ENCODE data around the gene PITPNC1.
"Not testable (repeated sequence)": the region's sequence is repeated elsewhere in the genome, so short reads cannot be mapped to it uniquely, and the experiment has no call there.

PITPNC1 gene

GRCh38 chr17:67646472-67646871 is 269.4 kb downstream of the PITPNC1 start:
- Histone ChIP-seq H3K27ac (ENCODE audit: low read length) (peak overlapping the region; percentile 91; the same call in 1 of the 2 replicates), H3K79me2 (ENCODE audit: low read length) (no peaks in the 10 kb centered on the region), H3K4me2 (ENCODE audit: low read depth, low read length) (no peak overlapping the region), H4K20me1 (ENCODE audit: insufficient read depth, low read length) (no peaks in the 10 kb centered on the region), H3F3A (ENCODE audit: insufficient read depth, low read length) (peaks cover 48% of the 10 kb centered on the region), H3K9me3 (replicated peaks; ENCODE audit: insufficient read depth, low read length) (no peaks in the 10 kb centered on the region), H3K36me3 (replicated peaks; ENCODE audit: insufficient read depth, low read length) (no peaks in the 10 kb centered on the region), H3K4me3 (ENCODE audit: low read length) (no peak overlapping the region), H3K9ac (ENCODE audit: low read length) (no peak overlapping the region), H3K4me1 (ENCODE audit: low read length) (peaks cover 45% of the 10 kb centered on the region), H3K9me2 (replicated peaks; ENCODE audit: insufficient read depth, low read length) (no peaks in the 10 kb centered on the region), H3K27me3 (replicated peaks; ENCODE audit: insufficient read depth, low read length) (no peaks in the 10 kb centered on the region), H2AFZ (ENCODE audit: low read length) (no peak overlapping the region)
- no peak for DNase-seq
- TF ChIP-seq, protein P1, sequence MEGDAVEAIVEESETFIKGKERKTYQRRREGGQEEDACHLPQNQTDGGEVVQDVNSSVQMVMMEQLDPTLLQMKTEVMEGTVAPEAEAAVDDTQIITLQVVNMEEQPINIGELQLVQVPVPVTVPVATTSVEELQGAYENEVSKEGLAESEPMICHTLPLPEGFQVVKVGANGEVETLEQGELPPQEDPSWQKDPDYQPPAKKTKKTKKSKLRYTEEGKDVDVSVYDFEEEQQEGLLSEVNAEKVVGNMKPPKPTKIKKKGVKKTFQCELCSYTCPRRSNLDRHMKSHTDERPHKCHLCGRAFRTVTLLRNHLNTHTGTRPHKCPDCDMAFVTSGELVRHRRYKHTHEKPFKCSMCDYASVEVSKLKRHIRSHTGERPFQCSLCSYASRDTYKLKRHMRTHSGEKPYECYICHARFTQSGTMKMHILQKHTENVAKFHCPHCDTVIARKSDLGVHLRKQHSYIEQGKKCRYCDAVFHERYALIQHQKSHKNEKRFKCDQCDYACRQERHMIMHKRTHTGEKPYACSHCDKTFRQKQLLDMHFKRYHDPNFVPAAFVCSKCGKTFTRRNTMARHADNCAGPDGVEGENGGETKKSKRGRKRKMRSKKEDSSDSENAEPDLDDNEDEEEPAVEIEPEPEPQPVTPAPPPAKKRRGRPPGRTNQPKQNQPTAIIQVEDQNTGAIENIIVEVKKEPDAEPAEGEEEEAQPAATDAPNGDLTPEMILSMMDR (IDR thresholded peaks at IDR 0.05; ENCODE audit: low read length) = no peak
- TF ChIP-seq EZH2phosphoT487 (IDR thresholded peaks at IDR 0.05; ENCODE audit: low read length) = no peak
- TF ChIP-seq EZH2 (optimal IDR thresholded peaks at IDR 0.05; ENCODE audit: low read depth, low read length) = no peak

GRCh38 chr17:67647482-67647881 is 270.4 kb downstream of the PITPNC1 start:
- Histone ChIP-seq H3K9ac (ENCODE audit: low read length) (peak overlapping the region; percentile 36; the same call in 1 of the 2 replicates), H3K4me1 (ENCODE audit: low read length) (peaks cover 55% of the 10 kb centered on the region), H2AFZ (ENCODE audit: low read length) (peak overlapping the region; percentile 22; the same call in 1 of the 2 replicates), H3K27ac (ENCODE audit: low read length) (peak overlapping the region; percentile 91), H3K4me3 (ENCODE audit: low read length) (no peak overlapping the region), H3K9me3 (replicated peaks; ENCODE audit: insufficient read depth, low read length) (no peaks in the 10 kb centered on the region), H3K79me2 (ENCODE audit: low read length) (no peaks in the 10 kb centered on the region), H4K20me1 (ENCODE audit: insufficient read depth, low read length) (no peaks in the 10 kb centered on the region), H3F3A (ENCODE audit: insufficient read depth, low read length) (peaks cover 54% of the 10 kb centered on the region), H3K9me2 (replicated peaks; ENCODE audit: insufficient read depth, low read length) (no peaks in the 10 kb centered on the region), H3K27me3 (replicated peaks; ENCODE audit: insufficient read depth, low read length) (no peaks in the 10 kb centered on the region), H3K36me3 (replicated peaks; ENCODE audit: insufficient read depth, low read length) (no peaks in the 10 kb centered on the region), H3K4me2 (ENCODE audit: low read depth, low read length) (peak overlapping the region; percentile 31; the same call in 1 of the 2 replicates)
- DNase-seq = peak; percentile 85
- no peak for TF ChIP-seq EZH2 (optimal IDR thresholded peaks at IDR 0.05; ENCODE audit: low read depth, low read length)
- TF ChIP-seq, protein P1 (IDR thresholded peaks at IDR 0.05; ENCODE audit: low read length) = no peak
- no peak for TF ChIP-seq EZH2phosphoT487 (IDR thresholded peaks at IDR 0.05; ENCODE audit: low read length)

DNA sequence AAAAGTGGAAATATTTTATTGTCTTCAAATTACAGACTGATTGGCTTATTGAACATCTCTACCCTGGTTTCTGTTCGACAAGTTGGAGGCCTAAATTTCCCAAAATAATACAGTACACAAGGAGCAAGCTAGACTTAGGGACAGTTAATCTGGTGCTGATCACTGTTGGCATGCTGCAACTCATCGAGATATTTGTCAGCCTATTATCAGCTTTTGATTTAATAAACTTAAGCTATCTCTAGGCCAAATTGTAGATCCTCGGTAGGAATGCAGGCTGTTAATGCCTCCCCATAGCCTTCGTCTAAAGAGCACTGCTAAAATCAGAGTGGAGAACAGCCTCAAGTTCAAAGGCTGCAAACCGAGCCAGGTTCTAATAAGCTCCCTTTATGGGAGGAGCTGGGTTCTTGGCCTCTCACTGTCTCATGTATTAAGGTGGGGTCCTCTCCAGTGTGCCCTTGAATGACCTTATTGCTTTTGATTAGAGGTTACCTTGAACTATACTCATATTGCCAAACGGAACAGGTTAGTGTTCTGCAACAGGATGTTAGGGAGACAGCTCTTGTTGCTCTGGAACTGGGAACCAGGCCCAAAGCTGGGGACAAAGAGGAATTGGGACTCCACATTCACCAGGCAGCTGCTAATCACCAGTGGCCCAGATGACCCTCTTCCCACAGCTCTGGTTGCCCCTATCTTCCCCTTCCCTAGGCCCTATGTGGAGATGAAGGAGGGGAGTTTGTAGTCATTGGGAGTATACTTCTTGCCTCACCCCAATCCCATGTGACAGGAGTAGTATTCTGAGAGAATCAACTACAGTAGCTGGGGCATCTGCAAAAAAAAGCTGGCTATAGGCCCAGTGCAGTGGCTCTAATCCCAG is 271.2 kb downstream of the PITPNC1 start:
- Histone ChIP-seq H3K4me1 (ENCODE audit: low read length) (peaks cover 57% of the 10 kb centered on the region), H4K20me1 (ENCODE audit: insufficient read depth, low read length) (no peaks in the 10 kb centered on the region), H3F3A (ENCODE audit: insufficient read depth, low read length) (peaks cover 54% of the 10 kb centered on the region), H3K27me3 (replicated peaks; ENCODE audit: insufficient read depth, low read length) (no peaks in the 10 kb centered on the region), H3K27ac (ENCODE audit: low read length) (peak overlapping the region; percentile 91), H3K9me2 (replicated peaks; ENCODE audit: insufficient read depth, low read length) (no peaks in the 10 kb centered on the region), H2AFZ (ENCODE audit: low read length) (peak overlapping the region; percentile 22; the same call in 1 of the 2 replicates), H3K9me3 (replicated peaks; ENCODE audit: insufficient read depth, low read length) (no peaks in the 10 kb centered on the region), H3K4me3 (ENCODE audit: low read length) (no peak overlapping the region), H3K9ac (ENCODE audit: low read length) (peak overlapping the region; percentile 36; the same call in 1 of the 2 replicates), H3K79me2 (ENCODE audit: low read length) (no peaks in the 10 kb centered on the region), H3K4me2 (ENCODE audit: low read depth, low read length) (peak overlapping the region; percentile 31; the same call in 1 of the 2 replicates), H3K36me3 (replicated peaks; ENCODE audit: insufficient read depth, low read length) (no peaks in the 10 kb centered on the region)
- DNase-seq = no peak
- TF ChIP-seq, protein P1 (IDR thresholded peaks at IDR 0.05; ENCODE audit: low read length) = no peak
- TF ChIP-seq EZH2 (optimal IDR thresholded peaks at IDR 0.05; ENCODE audit: low read depth, low read length) = no peak
- no peak for TF ChIP-seq EZH2phosphoT487 (IDR thresholded peaks at IDR 0.05; ENCODE audit: low read length)

GRCh38 chr17:67648906-67649295 is 271.8 kb downstream of the PITPNC1 start:
- not testable (repeated sequence) for H3K9me2 ChIP-seq (replicated peaks; ENCODE audit: insufficient read depth, low read length); H3K4me3 ChIP-seq (ENCODE audit: low read length); DNase-seq; H3K27me3 ChIP-seq (replicated peaks; ENCODE audit: insufficient read depth, low read length); H3K36me3 ChIP-seq (replicated peaks; ENCODE audit: insufficient read depth, low read length); H3K9me3 ChIP-seq (replicated peaks; ENCODE audit: insufficient read depth, low read length); H3K79me2 ChIP-seq (ENCODE audit: low read length); H2AFZ ChIP-seq (ENCODE audit: low read length); H4K20me1 ChIP-seq (ENCODE audit: insufficient read depth, low read length)
- Histone ChIP-seq H3K27ac (ENCODE audit: low read length) (peak overlapping the region; percentile 91; the same call in 1 of the 2 replicates), H3K9ac (ENCODE audit: low read length) (peak overlapping the region; percentile 74; the same call in 1 of the 2 replicates), H3K4me2 (ENCODE audit: low read depth, low read length) (peak overlapping the region; percentile 97; the same call in 1 of the 2 replicates), H3F3A (ENCODE audit: insufficient read depth, low read length) (peaks cover 54% of the 10 kb centered on the region), H3K4me1 (ENCODE audit: low read length) (peaks cover 57% of the 10 kb centered on the region)
